Neutrophil (primary cell): Measurements from ENCODE around the gene ARAP3.

ENCODE experiments used
- H3K27ac ChIP-seq: fragments of 200-600 bp; sonication (generic); 2 replicates; pipeline ENCODE4 v1.5.1; 2016; ENCODE audit warnings: mild to moderate bottlenecking, moderate library complexity
- H3K27me3 ChIP-seq: fragments of 200-600 bp; sonication (generic); 2 replicates; pipeline ENCODE4 v1.6.0; 2016; ENCODE audit warnings: mild to moderate bottlenecking
- H3K36me3 ChIP-seq: fragments of 200-600 bp; sonication (generic); 2 replicates; pipeline ENCODE4 v1.5.1; 2017
- H3K4me1 ChIP-seq, 2 experiments: fragments of 200-600 bp in 1 of 2; sonication (generic) in 1 of 2; 1 replicate in 1 of 2; 2 replicates in 1 of 2; pipeline versions ENCODE4 v1.5.1 to v1.6.1; 2013 to 2016; ENCODE audit warnings: low read depth in 1 of 2, low read length in 1 of 2, mild to moderate bottlenecking in 1 of 2, moderate library complexity in 1 of 2; ENCODE audit not compliant: control insufficient read depth in 1 of 2, insufficient read depth in 1 of 2
- H3K4me3 ChIP-seq, 2 experiments: fragments of 200-600 bp in 1 of 2; sonication (generic) in 1 of 2; 1 replicate in 1 of 2; 2 replicates in 1 of 2; pipeline ENCODE4 v1.5.1; 2013 to 2016; ENCODE audit warnings: low read depth in 1 of 2, low read length in 1 of 2, mild to moderate bottlenecking in 1 of 2, moderate library complexity in 1 of 2
- H3K9me3 ChIP-seq: fragments of 200-600 bp; sonication (generic); 2 replicates; pipeline ENCODE4 v1.5.1; 2016
- CTCF ChIP-seq: fragments of 200-600 bp; sonication (generic); IDR thresholded peaks from 2 replicates; pipeline ENCODE4 v1.5.1; 2016; ENCODE audit warnings: antibody characterized with exemption

Gene ARAP3

DNA sequence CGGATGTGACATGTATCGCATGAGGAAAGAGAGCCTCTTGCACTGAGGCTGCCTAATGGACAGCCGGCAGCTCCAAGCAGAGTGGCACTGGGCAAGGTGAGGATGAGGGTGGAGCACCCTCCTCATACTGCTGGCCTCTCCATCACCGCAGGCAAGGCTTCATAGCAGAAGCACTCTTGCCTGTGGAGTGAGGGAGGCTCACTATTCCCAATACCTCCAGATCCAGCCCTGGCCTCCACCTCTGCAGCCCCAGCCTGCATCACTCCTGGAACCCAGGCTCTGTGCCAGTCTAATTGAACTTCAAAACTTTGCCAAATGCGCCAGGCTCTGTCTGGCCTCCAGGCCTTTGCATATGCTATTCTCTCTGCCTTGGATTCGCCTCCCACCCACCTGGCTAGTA, 29.7 kb upstream of the ARAP3 start:
- TF ChIP-seq CTCF: no peak
- H3K36me3 ChIP-seq: no peaks in the 10 kb centered on the region
- H3K27me3 ChIP-seq: peaks cover 68% of the 10 kb centered on the region
- no peak overlapping the region for H3K27ac ChIP-seq
- H3K4me1 ChIP-seq: no peaks in the 10 kb centered on the region
- no peak overlapping the region for H3K4me3 ChIP-seq
- no peaks in the 10 kb centered on the region for H3K9me3 ChIP-seq

DNA sequence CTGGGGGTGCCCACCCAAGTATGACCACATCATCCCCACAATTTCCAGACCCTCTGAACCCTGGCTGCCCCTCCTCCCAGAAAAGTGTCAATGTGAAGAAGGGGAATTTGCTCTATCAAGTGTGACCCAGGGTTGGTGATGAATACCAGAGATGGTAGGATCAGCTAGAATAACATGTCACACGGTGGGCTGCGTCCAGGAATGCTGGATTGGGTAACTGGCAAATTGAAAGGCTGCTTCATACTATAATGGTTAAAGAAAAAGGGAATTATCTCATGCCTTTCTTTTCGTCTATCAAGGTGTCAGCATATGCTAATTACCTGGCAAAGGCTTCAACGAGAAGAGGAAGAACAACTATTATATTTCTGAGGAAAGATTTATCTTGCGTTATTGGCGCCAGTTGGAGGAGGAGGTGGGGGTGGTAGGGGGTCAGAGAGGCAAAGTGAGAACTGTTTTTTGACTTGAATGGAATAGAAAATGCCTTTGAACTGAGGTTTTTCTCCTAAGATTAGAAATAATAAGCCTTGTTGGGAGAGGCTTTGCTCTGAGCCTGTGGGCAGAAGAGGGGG, 27.8 kb upstream of the ARAP3 start:
- Histone ChIP-seq H3K4me1 (no peaks in the 10 kb centered on the region), H3K9me3 (no peaks in the 10 kb centered on the region), H3K36me3 (no peaks in the 10 kb centered on the region), H3K27ac (no peak overlapping the region), H3K27me3 (peaks cover 80% of the 10 kb centered on the region), H3K4me3 (no peak overlapping the region)
- TF ChIP-seq CTCF: no peak

DNA sequence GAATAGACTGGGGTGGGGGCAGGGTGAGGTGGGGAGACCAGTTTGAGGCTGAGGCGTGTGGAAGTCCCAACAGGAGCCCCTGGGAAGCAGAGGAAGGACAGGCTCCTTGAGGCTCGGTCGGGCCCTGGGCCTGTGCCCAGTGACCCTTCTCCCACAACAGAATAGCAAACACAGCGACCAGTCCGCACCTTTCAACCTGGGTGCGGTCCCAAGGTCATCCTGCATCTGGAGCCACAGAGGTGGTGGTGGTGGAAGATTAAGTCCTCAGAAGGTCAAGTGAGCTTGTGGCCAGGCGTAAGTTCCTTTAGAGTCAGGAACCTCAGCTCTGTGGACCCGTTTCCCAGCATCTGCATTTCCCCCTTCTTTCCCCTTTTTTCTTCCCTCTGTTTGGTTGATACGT, 26.0 kb upstream of the ARAP3 start:
- no peak for TF ChIP-seq CTCF
- no peaks in the 10 kb centered on the region for H3K36me3 ChIP-seq
- no peak overlapping the region for H3K27ac ChIP-seq
- peaks cover under 1 to 2% of the 10 kb centered on the region in 2 experiments for H3K4me1 ChIP-seq
- H3K9me3 ChIP-seq: no peaks in the 10 kb centered on the region
- H3K27me3 ChIP-seq: peaks cover 88% of the 10 kb centered on the region
- H3K4me3 ChIP-seq: no peak overlapping the region

- Histone ChIP-seq H3K4me1 (peaks cover 5 to 7% of the 10 kb centered on the region in 2 experiments), H3K27ac (no peak overlapping the region), H3K27me3 (peaks cover 93% of the 10 kb centered on the region), H3K36me3 (no peaks in the 10 kb centered on the region), H3K9me3 (no peaks in the 10 kb centered on the region), H3K4me3 (no peak overlapping the region)
- TF ChIP-seq CTCF: no peak
Measured at GRCh38 chr5:141707510-141707909, 25.5 kb upstream of the ARAP3 start.

DNA sequence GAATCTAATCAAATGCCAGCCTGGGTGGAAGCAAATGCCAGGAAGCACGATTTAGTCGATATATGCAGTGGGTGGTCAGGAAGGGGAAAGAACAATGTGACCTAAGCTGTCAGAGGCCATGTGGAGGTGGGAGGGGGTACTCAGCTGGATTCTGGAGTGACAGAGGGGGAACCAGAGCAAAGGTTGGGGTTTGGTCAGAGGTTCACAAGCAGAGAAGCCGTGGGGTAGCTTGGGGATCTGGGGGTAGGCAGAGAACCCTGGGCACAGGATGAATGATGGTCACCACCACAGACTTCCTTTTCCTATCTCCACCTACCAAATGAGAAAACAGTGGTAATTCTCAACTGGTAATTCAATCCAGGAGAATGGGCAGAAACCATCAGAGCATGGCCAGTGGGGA, 24.1 kb upstream of the ARAP3 start:
- H3K4me3 ChIP-seq: no peak overlapping the region
- no peaks in the 10 kb centered on the region for H3K36me3 ChIP-seq
- H3K27me3 ChIP-seq: peaks cover 99% of the 10 kb centered on the region
- H3K9me3 ChIP-seq: no peaks in the 10 kb centered on the region
- H3K4me1 ChIP-seq: peaks cover 8 to 15% of the 10 kb centered on the region in 2 experiments
- no peak overlapping the region for H3K27ac ChIP-seq
- TF ChIP-seq CTCF: no peak

DNA sequence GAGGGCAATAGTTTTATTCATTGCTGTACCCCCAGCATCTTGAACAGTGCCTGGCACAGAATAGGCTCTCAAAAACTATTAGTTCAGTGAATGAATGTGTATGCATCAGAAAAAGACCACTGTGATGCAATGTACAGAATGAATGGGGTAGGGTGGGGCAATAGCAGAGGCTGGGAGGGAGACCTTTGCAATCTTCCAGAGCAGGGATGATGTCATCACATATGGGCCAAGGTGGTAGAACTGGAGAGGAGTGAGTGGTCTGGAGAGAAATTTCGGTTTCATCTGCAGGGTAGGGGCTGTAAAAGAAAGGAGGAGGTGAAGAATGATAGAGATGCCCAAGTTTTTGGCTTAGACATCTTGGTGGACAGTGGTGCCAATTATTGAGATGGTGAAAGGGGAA, 23.4 kb upstream of the ARAP3 start:
- peaks cover 8 to 15% of the 10 kb centered on the region in 2 experiments for H3K4me1 ChIP-seq
- no peak overlapping the region for H3K27ac ChIP-seq
- no peak for TF ChIP-seq CTCF
- no peak overlapping the region for H3K4me3 ChIP-seq
- no peaks in the 10 kb centered on the region for H3K36me3 ChIP-seq
- H3K9me3 ChIP-seq: no peaks in the 10 kb centered on the region
- H3K27me3 ChIP-seq: peaks cover 100% of the 10 kb centered on the region
